GM19239 (cell line): ENCODE data around the gene PLEKHG4.

Experiments used
- DNase-seq: peaks from one replicate; pipeline ENCODE4 v3.0.0; 2011; ENCODE audit warnings: low spot score; ENCODE audit not compliant: insufficient read length
- FAIRE-seq: peaks from 2 replicates; lab custom pipeline; 2011; peaks lifted over from hg19 to GRCh38; lab: Jason Lieb, UNC

PLEKHG4 gene

DNA sequence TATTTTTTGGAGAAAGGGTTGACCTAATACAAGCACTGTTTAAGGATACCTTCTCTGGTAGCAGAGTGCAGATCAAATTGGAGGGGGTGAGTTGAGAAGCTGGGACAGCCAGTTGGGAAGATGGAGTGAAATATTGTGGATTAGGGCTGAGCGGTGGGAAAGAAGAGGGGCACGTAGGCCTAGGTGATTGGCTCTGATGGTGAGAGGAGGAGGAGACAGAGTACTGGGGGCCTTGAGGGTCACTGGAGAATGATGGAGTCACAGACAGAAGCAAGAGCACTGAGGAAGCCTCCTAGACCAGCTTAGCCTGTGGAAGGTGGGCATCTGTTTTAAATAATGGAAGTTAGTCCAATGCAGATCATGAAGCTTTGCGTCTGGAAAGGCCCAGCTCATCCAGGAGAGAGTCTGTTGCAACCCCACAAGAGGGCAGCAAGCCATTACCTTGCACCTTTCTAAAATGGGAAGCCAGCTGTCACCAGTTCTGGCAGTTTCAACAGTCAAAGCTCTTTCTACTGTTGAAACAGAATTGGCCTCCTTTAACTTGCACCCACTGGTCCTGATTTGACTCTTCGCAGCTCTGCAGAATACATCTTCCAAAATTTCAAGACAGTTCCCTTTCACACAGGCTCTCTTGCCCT lies 18.8 kb upstream of the PLEKHG4 start:
- no peak for FAIRE-seq
- no peak for DNase-seq

DNA sequence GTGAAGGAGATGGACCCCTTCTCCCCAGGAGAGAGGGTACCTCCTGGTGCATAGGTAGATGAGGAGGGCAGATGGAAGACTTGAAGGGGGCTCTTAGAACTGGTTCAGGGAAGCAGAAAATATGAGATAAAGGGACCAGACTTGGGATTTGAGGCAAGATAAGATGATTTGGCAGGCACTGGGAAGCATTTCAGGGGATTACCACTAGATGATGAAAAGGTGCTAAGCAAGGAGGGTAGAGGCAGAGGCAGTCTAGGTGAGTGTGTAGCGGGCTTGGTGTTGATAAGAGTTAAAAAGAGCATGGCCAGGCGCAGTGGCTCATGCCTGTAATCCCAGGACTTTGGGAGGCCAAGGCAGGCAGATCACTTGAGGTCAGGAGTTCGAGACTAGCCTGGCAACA lies 16.1 kb upstream of the PLEKHG4 start:
- DNase-seq (no peak), FAIRE-seq (no peak)

DNA sequence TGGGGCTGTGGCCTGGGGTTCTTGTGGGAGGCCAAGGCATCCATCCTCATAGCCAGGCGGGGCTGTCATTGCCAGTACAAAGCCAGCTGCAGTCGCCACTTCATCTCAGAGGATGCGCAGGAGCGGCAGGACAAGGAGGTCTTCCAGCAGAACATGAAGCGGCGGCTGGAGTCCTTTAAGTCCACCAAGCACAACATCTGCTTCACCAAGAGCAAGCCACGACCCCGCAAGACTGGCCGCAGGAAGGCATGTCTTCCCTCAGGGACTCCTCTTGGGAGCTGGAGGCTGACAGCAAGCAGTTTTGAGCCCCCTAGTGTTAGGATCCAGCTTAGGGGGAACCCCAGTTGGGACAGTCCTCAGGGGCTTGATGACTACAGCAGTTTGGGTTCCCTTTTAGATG lies 15.1 kb upstream of the PLEKHG4 start:
- DNase-seq, result no peak
- no peak for FAIRE-seq

DNA sequence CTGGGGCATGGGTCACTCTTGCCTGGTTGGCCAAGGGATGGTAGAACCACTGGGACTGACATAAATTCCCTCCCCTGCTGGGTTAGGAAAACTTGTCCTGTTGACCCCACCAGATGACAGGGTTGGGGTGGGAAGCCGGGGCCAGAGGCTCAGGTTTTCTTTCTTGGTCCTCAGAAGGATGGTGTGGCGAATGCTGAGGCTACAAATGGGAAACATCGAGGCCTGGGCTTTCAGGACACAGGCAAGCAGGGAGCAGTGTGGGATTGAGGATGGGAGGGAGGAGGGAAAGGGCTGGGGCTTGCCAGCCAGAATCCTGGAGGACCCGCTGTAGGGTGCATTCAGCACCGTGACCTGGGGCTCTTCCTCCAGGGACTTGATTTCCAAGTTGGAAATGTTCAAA lies 14.5 kb upstream of the PLEKHG4 start:
- DNase-seq (no peak), FAIRE-seq (no peak)

DNA sequence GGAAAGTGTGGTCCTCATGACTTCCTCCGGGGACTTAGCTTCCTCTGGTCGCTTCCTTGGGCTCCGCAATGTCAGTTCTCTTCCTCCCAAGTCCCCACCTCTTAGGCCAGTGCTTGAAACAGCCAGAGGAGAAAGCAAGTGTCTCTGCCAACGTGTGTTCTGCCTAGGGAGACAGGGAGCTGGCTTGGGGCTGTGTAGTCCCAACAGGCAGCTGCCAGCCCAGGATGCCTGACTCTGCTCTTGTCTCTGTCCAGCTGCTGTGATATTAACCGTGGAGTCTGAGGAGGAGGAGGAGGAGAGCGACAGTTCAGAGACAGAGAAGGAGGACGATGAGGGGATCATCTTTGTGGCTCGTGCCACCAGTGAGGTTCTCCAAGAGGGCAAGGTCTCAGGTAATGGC lies 13.5 kb upstream of the PLEKHG4 start:
- FAIRE-seq (no peak), DNase-seq (no peak)

DNA sequence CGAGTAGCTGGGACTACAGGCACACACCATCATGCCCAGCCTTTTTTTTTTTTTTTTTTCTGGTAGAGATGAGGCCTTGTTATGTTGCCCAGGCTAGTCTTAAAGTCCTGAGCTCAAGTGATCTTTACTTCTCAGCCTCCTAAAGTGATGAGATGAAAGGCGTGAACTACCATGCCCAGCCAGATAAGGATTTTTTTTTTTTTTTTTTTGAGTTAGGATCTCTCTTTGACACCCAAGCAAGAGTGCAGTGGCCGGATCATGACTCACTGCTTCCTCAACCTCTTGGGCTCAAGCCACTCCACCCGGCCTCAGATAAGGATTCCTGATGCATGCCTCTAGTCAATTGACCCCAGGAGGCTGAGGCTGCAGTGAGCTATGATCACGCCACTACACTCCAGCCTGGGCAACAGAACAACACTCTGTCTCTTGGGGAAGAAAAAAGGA lies 11.2 kb upstream of the PLEKHG4 start:
- DNase-seq, result no peak
- no peak for FAIRE-seq

DNA sequence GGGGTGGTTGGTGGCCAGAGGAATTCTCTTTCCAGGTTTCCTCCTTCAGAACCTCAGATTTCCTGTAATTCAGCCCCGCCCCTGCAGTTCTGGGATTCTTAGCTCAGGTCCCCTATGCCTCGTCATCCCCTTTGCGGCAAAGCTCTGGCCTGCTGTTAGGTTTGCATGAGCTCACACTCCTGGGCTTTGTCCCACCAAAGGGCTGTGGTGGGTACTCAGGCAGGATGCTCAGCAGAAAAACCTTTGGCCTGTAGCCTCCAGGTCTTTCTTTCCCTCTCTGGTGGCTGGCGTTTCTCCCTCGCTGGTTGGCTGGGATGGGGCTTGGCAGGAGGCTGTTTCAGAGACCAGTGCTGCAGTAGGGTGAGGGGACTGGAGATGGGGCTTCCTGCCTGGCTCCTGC lies 9.6 kb upstream of the PLEKHG4 start:
- no peak for DNase-seq
- no peak for FAIRE-seq

DNA sequence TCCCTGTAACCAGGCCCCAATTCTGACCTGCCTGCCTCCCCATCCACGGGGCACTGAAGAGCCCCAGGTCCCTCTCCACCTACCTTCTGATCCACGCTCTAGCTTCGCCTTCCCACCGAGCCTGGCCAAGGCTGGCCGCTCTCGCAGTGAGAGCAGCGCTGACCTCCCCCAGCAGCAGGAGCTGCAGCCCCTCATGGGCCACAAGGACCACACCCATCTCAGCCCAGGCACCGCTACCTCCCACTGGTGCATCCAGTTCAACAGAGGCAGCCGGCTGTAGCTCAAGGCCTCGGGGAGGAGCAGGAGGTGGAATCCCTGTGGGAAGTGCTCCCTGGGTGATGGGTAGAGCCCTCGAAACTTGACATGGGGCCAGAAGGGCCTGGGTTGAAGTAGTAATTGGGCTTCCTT lies 8.4 kb upstream of the PLEKHG4 start:
- DNase-seq, result no peak
- no peak for FAIRE-seq

DNA sequence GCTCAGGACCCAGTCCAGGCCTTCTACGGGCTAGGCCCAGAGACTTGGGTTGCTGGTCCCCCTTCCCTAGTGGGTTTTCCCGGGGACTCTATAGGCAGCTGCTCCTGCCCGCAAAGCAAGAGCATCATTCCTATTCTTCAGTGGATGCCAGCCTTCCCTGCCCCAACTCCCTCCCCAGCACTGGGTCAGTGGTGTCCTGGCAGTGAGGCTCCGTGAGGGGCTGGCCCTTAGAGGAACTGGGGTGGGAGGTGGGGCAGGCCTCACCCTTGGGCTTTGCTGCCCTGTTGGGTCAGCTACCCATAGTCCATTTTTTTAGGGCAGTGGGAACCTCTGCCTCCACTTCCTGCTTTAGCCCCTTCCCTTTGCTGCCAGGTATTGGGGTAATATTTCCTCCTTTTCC lies 7.9 kb upstream of the PLEKHG4 start:
- FAIRE-seq (no peak), DNase-seq (no peak)

DNA sequence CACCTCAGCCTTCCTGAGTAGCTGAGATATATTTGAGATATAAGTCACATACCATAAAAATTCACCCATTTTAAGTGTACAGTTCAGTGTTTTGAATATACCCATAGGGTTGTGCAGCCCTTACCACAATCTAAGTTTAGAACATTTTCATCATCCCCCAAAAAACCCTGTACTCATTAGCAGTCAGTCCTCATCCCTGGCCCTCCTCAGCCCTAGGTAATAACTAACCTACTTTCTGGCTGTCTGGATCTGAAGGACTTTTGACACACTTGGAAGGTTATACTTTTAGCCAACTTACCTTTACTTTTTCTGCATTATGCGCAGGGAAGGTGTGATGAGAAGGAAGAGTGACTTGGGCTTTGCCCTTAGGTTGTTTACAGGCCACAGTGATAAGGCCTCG lies 4.0 kb upstream of the PLEKHG4 start:
- DNase-seq (no peak), FAIRE-seq (no peak)

DNA sequence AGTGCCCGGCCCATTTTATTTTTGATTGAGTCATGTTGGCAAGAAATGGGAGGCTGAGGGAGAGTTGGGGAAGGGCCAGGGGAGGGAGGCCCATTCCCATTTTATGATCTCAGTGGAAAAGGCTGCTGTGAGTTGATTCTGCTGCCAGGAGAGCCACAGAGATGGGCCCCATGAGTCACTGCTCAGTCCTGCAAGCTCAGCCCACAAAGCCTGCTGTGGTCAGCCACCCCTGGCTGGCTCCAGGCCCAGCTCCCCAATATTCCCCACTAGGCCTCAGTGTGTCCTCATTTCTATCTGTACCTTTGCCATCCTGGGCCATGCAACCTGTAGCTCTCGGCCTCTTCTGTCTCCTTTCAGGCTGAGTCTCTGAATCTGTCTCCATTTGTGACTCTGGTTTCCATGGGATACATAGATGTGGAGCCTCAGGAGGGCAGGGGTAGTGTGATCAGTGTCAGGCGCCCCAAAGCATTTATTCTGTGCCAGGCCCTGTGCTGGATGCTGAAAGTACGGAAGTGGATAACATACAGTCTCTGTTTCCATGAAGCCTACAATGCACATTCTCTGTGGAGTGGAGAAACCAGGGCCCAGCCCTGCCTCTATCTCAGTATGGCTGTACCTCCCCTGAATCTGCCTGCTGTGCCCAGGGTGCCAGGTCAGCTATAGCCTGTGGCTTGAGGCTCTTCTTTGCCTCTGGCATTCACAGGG lies 1.9 kb upstream of the PLEKHG4 start:
- no peak for FAIRE-seq
- no peak for DNase-seq

DNA sequence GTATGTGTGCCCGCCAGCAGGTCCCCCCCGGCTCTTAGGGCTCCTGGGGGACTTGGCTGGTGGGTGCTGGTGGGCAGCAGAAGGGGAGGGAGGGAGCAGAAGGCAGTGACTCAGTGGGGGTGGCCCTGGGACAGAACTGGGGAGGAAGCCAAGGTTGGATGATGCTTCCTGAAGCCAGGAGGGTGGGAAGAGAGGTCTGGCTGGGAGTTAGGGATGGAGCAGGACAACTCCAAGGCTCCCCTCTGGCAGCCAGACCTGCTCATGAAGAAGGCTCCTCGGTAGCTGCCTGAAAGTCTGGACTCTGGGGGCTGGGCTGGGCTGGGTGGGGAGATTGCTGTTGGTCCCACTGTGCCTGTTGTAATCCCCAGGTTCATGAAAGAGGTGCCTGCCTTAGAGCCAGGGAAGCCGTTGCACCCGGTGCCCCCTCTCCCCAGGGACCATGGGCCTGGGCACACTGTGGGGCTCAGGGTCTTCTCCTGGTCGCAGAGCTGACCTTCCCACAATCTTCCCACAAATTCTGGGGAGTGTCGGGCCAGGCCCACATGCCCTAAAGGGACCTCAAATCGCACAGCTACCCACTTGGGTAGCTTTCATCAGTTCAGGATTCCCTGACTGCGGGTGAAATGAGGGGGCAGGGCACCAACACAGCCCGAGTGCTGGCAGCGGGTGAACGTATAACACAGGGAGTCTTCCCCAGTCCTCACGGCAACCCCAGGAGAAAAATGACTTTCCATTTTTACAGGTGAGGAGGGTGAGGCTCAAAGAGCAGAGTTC lies 1.1 kb upstream of the PLEKHG4 start:
- no peak for FAIRE-seq
- DNase-seq, result no peak

DNA sequence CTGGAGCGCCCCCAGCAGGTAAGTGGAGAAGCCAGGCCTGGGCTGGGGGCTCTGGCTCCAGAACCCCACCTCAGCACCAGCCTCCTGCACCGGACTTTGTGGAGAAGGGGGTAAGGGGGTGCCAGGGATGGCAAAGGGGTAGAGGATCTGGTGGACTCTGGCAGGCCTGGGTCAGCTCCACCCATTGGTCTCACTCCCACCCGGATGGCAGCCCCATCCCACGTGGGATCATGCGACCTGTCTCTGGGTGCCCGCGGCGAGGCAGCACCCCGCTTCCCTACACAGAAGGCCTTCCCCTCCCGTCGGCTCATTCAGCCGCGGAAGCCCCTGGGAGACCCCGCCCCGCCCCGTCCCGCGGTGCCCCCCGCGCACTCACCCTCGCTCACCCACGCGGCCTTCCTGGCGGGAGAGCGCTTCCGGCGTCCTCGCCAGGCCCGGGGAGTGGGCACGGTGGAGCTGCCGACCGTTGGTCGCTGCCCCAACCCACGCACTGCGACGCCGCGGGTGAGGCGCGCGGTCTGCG lies 498 bp upstream of the PLEKHG4 start:
- FAIRE-seq (peak; percentile 53), DNase-seq (peak; percentile 79)

DNA sequence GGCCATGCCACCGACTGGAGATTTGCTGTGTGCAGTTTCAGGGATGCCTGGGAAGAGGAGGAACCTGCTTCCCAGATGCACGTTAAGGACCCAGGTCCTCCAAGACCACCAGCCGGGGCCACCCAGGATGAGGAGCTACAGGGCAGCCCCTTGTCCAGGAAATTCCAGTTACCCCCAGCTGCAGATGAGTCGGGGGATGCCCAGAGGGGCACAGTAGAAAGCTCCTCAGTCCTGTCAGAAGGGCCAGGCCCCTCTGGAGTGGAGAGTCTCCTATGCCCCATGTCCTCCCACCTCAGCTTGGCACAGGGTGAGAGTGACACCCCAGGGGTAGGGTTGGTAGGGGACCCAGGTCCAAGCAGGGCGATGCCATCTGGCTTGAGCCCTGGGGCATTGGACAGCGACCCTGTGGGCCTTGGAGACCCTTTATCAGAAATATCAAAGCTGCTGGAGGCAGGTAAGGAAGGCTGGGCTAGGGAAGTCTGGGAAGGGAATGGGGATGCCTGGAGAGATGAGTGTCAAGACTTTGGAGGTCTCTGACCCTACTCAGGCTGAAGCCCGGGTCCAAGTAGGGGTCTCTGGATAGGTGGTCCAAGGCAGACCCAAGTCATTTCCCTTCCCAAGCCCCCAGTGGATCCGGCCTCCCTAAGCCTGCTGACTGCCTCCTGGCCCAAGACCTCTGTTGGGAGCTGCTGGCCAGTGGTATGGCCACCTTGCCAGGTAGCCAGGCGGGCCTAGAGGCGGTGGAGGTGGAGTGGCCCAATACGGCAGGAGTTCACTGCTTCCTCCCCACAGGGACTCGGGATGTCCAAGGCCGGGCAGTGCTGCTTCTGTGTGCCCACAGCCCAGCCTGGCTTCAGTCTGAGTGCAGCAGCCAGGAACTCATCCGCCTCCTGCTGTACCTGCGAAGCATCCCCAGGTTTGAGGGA lies 1.0 kb downstream of the PLEKHG4 start:
- DNase-seq (no peak), FAIRE-seq (no peak)

DNA sequence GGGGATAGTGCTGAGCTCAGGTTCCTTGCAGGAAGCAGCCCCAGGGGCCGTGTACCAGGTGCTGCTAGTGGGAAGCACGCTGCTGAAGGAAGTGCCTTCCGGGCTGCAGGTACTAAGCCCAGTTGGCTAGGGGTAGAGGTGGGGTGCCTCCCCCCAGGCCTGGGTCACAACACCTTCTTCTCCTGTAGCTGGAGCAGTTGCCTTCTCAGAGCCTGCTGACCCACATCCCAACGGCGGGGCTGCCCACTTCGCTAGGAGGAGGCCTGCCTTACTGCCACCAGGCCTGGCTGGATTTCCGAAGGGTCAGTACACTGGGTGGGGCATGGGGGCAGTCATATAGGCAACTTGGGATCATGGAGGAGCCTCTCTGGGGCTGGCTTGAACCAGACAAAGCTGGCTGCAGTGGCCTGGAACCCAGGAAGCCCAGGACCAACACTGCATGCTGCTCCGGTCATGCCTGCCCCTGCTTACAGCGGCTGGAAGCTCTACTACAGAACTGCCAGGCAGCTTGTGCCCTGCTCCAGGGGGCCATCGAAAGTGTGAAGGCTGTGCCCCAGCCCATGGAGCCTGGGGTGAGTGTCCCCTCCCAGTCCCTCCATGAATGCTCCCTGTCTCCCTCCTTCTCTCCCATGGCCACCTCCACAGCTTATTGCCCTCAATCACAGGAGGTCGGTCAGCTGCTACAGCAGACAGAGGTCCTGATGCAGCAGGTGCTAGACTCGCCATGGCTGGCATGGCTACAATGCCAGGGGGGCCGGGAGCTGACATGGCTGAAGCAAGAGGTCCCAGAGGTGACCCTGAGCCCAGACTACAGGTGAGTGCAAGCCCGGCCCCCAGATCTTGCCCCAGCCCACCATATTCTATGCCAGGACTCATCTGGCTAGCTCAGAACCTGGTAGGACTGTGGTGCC lies 2.5 kb downstream of the PLEKHG4 start:
- FAIRE-seq (no peak), DNase-seq (no peak)

DNA sequence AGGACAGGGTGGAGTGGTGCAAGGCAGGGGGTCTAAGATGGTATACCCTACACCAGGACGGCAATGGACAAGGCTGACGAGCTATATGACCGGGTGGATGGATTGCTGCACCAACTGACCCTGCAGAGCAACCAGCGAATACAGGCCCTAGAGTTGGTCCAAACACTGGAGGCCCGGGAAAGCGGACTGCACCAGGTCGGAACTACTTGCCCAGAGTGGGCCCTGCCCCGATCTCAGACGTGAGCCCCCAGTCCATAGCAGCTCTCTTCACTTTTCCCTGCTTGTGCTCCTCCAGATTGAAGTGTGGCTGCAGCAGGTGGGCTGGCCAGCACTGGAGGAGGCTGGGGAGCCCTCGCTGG lies 3.1 kb downstream of the PLEKHG4 start:
- no peak for FAIRE-seq
- no peak for DNase-seq

DNA sequence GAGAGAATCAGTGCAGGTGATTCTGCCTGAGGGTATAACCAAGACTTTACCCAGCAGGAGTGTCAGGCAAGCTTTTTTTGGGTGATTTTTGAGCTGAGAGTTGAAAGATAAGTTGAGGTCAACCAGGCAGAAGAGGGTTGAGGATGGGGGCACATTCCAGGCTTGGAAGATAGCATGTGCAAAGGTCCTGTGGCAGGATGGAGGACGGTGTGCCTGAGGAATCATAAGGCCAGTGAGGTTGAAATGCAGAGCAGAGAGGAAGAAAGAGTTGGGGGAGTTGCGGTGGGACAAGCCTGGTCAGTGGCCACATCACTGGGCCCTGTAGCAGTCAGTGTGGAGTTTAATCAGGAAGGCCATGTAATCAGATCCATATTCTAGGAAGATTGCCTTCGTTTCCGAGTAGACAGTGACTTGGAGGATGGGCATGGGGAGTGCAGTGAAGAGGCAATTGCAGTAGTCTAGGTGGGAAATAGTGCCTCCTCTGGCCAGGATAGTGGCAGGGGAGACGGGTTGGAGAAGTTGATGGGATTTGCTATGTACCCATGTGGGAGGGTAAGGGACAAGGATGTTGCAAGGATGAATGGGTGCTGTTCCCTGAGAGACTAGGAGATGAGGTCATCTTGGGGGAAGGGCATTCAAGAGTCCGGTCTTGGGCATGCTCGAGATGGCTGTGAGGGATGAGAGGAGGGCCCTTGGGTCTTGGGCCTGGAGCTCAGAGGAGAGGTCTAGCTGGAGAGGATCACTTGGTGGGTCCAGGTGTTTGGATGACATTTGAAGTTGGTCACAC lies 3.9 kb downstream of the PLEKHG4 start:
- no peak for DNase-seq
- no peak for FAIRE-seq

DNA sequence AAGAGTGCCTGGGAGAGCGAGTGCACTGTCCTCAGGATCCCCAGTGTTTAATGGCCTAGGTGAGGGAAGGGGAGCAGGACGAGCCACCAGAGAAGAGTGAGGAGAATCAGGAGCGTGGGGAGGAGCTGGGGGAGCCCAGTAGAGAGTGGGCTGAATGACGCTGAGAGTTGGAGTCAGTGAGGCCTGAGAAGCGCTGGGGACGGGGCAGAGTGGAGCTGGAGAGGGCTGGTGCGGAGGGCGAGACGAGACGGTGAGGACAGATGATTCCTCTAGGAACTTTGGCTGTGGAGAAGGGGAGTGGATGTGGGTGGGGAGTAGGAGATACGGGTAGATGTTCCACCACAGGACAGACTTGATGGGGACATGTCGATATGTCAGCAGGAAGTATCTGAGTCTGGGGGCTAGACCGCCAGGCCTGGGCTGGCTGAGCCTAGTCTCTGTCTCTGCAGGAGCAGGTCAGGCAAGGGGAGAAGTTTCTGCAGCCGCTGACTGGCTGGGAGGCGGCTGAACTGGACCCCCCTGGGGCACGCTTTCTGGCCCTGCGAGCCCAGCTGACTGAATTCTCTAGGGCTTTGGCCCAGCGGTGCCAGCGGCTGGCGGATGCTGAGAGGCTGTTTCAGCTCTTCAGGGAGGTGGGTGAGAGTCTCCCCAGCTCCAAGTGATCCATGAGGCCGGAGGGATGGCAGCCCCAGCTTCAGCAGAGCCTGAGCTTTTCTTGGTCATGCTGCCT lies 4.7 kb downstream of the PLEKHG4 start:
- FAIRE-seq (no peak), DNase-seq (no peak)
